ENCODE results near the gene CAPG.
A peak's percentile ranks its signal among the peaks of the same experiment; 100 is the strongest.
"Not testable (repeated sequence)": the region's sequence is repeated elsewhere in the genome, so short reads cannot be mapped to it uniquely, and the experiment has no call there.

The CAPG gene

GRCh38 chr2:85447222-85447585, 37.0 kb upstream of the CAPG start:
- no peaks in the 10 kb centered on the region for H3K9me3 ChIP-seq (ENCODE audit: control insufficient read depth in 1 of 2, low read length in 2 of 2)
- H3K27me3 ChIP-seq (ENCODE audit: low read depth, low read length): no peaks in the 10 kb centered on the region
- H3K36me3 ChIP-seq (ENCODE audit: control insufficient read depth in 1 of 2, insufficient read depth in 2 of 2, low read length in 2 of 2): no peaks in the 10 kb centered on the region
- no peak overlapping the region for H3K4me3 ChIP-seq (ENCODE audit: low read depth in 1 of 2, low read length in 2 of 2)
- H3K4me1 ChIP-seq (ENCODE audit: control insufficient read depth in 1 of 2, insufficient read depth in 2 of 2, low read length in 2 of 2): peaks cover 0 to 9% of the 10 kb centered on the region in 2 donors
- H3K27ac ChIP-seq (ENCODE audit: low read length): no peak overlapping the region

GRCh38 chr2:85446296-85447221, 36.4 kb upstream of the CAPG start:
- peak overlapping the region; percentile 23 for H3K27ac ChIP-seq (ENCODE audit: low read length)
- no peaks in the 10 kb centered on the region for H3K36me3 ChIP-seq (ENCODE audit: control insufficient read depth in 1 of 2, insufficient read depth in 2 of 2, low read length in 2 of 2)
- H3K4me3 ChIP-seq (ENCODE audit: low read depth in 1 of 2, low read length in 2 of 2): no peak overlapping the region
- no peaks in the 10 kb centered on the region for H3K27me3 ChIP-seq (ENCODE audit: low read depth, low read length)
- no peaks in the 10 kb centered on the region for H3K9me3 ChIP-seq (ENCODE audit: control insufficient read depth in 1 of 2, low read length in 2 of 2)
- H3K4me1 ChIP-seq (ENCODE audit: control insufficient read depth in 1 of 2, insufficient read depth in 2 of 2, low read length in 2 of 2): peaks cover 0 to 9% of the 10 kb centered on the region in 2 donors

DNA sequence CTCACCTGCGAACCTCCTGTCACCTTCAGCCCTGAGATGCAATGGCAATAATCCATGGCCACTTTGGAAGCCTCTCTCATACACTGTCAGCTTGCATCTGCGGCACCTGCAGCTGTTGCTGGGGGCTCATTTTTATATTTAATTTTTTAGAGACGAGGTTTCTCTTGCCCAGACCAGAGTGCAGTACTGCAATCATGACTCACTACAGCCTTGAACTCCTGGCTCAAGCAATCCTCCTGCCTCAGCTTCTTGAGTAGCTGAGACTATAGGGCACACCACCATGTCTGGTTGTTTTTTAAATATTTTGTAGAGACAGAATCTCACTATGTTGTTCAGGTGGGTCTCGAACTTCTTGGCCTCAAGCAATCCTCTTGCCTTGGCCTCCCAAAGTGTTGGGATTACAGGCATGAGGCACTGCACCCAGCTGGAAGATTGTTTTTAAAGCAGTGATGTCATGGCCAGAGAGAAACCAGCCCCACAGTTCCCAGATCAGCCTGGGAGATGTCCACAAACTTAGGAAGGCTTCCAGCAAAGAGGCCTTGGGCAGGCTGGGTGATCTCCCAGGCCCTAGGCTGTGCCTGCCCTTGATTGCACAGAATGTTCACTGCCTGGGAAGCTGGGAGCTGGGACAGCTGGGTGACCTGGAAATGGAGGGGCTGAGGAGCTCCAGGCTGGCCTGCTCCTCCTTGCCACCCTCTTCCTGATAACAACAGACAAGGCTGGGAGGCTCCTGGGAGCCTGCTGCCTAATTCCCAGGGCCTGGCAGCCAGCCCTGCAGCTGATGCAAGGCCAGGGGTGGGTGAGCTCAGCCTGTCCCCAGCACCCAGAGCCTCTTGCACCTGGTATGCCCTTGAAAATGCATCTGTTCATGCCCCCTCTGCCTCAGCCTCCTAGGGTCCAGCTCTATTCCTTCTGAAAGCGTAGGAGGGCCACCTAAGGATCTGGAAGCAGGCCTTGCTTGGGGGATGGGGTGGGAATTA, 35.4 kb upstream of the CAPG start:
- no peaks in the 10 kb centered on the region for H3K9me3 ChIP-seq (ENCODE audit: control insufficient read depth in 1 of 2, low read length in 2 of 2)
- peak overlapping the region; percentile 23 for H3K27ac ChIP-seq (ENCODE audit: low read length)
- no peaks in the 10 kb centered on the region for H3K36me3 ChIP-seq (ENCODE audit: control insufficient read depth in 1 of 2, insufficient read depth in 2 of 2, low read length in 2 of 2)
- H3K27me3 ChIP-seq (ENCODE audit: low read depth, low read length): no peaks in the 10 kb centered on the region
- H3K4me1 ChIP-seq (ENCODE audit: control insufficient read depth in 1 of 2, insufficient read depth in 2 of 2, low read length in 2 of 2): peaks cover 0 to 9% of the 10 kb centered on the region in 2 donors
- no peak overlapping the region for H3K4me3 ChIP-seq (ENCODE audit: low read depth in 1 of 2, low read length in 2 of 2)

DNA sequence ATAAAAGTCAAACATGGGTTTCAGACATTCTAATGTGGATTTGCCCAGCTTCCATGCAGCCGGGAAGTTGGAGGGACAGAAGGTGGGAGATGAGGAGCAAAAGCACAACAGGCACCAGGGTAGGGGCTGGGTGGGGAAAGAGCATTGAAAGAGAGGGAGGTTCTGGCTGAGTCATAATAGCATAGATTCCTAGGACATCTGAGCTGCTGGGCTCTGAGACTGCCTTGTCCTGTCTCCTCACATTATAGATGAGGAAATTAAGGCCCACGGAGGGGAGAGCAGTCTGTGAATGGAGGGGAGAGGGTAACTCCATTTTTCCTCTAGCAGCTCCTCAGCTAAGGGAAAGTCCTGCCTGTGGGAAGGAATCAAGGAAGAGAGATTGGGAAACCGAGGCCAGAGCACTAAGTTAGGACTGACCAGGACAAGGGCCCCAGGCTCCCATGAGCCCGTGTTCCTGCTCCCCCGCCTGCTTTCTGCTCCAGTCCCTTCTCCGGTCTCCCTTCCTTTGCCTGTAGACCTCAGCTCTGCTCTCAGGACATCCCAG, 34.5 kb upstream of the CAPG start:
- no peak overlapping the region for H3K27ac ChIP-seq (ENCODE audit: low read length)
- H3K4me3 ChIP-seq (ENCODE audit: low read depth in 1 of 2, low read length in 2 of 2): no peak overlapping the region

DNA sequence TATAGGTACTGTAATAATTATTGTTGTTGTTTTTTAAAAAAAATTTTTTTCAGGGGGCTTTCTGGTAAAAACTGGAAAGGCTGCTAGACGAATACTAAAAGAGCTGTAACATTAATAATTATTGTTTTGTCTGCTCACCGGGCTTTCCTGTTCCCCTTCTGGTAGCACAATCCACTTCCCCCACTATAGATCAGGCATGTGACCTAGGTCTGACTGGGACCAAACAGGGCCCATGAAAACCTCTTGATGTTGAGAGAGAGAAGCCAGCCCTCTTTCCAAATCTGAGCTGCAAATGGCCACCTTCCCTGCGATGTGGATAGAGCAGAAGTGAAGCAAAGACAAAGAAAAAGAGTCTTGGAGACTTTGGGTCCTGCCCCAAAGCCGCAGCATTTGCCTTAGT, 31.7 kb upstream of the CAPG start:
- no peak overlapping the region for H3K4me3 ChIP-seq (ENCODE audit: low read depth in 1 of 2, low read length in 2 of 2)
- no peaks in the 10 kb centered on the region for H3K27me3 ChIP-seq (ENCODE audit: low read depth, low read length)
- no peaks in the 10 kb centered on the region for H3K9me3 ChIP-seq (ENCODE audit: control insufficient read depth in 1 of 2, low read length in 2 of 2)
- no peaks in the 10 kb centered on the region for H3K36me3 ChIP-seq (ENCODE audit: control insufficient read depth in 1 of 2, insufficient read depth in 2 of 2, low read length in 2 of 2)
- peaks cover 12 to 21% of the 10 kb centered on the region in 2 donors for H3K4me1 ChIP-seq (ENCODE audit: control insufficient read depth in 1 of 2, insufficient read depth in 2 of 2, low read length in 2 of 2)
- no peak overlapping the region for H3K27ac ChIP-seq (ENCODE audit: low read length)

More for the DNA sequence above, 34.5 kb upstream of the CAPG start:
- H3K27me3 ChIP-seq (ENCODE audit: low read depth, low read length): no peaks in the 10 kb centered on the region
- peaks cover 0 to 9% of the 10 kb centered on the region in 2 donors for H3K4me1 ChIP-seq (ENCODE audit: control insufficient read depth in 1 of 2, insufficient read depth in 2 of 2, low read length in 2 of 2)
- no peaks in the 10 kb centered on the region for H3K36me3 ChIP-seq (ENCODE audit: control insufficient read depth in 1 of 2, insufficient read depth in 2 of 2, low read length in 2 of 2)
- no peaks in the 10 kb centered on the region for H3K9me3 ChIP-seq (ENCODE audit: control insufficient read depth in 1 of 2, low read length in 2 of 2)

DNA sequence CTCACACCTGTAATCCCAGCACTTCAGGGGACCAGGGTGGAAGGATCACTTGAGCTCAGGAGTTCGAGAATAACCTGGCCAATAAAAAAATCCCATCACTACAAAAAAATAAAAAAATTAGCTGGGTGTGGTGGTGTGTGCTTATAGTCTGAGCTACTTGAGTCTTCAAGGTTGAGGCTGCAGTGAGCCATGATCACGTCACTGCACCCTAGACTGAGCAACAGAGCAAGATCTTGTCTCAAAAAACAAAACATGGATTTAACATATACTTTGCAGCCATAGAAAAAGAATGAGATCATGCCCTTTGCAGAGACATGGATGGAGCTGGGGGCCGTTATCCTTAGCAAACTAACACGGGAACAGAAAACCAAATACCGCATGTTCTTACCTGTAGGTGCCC, 30.6 kb upstream of the CAPG start:
- Histone ChIP-seq H3K36me3 (ENCODE audit: control insufficient read depth in 1 of 2, insufficient read depth in 2 of 2, low read length in 2 of 2) (no peaks in the 10 kb centered on the region), H3K27me3 (ENCODE audit: low read depth, low read length) (no peaks in the 10 kb centered on the region), H3K4me1 (ENCODE audit: control insufficient read depth in 1 of 2, insufficient read depth in 2 of 2, low read length in 2 of 2) (peaks cover 15 to 18% of the 10 kb centered on the region in 2 donors), H3K4me3 (ENCODE audit: low read depth in 1 of 2, low read length in 2 of 2) (no peak overlapping the region), H3K27ac (ENCODE audit: low read length) (no peak overlapping the region), H3K9me3 (ENCODE audit: control insufficient read depth in 1 of 2, low read length in 2 of 2) (no peaks in the 10 kb centered on the region)

- no peaks in the 10 kb centered on the region for H3K9me3 ChIP-seq (ENCODE audit: control insufficient read depth in 1 of 2, low read length in 2 of 2)
- H3K27me3 ChIP-seq (ENCODE audit: low read depth, low read length): no peaks in the 10 kb centered on the region
- H3K36me3 ChIP-seq (ENCODE audit: control insufficient read depth in 1 of 2, insufficient read depth in 2 of 2, low read length in 2 of 2): no peaks in the 10 kb centered on the region
- peaks cover 15 to 19% of the 10 kb centered on the region in 2 donors for H3K4me1 ChIP-seq (ENCODE audit: control insufficient read depth in 1 of 2, insufficient read depth in 2 of 2, low read length in 2 of 2)
- no peak overlapping the region for H3K27ac ChIP-seq (ENCODE audit: low read length)
- no peak overlapping the region for H3K4me3 ChIP-seq (ENCODE audit: low read depth in 1 of 2, low read length in 2 of 2)
Measured at GRCh38 chr2:85439986-85440385, 29.8 kb upstream of the CAPG start.

- not testable (repeated sequence) for H3K27me3 ChIP-seq (ENCODE audit: low read depth, low read length); H3K4me3 ChIP-seq (ENCODE audit: low read depth in 1 of 2, low read length in 2 of 2); H3K9me3 ChIP-seq (ENCODE audit: control insufficient read depth in 1 of 2, low read length in 2 of 2); H3K36me3 ChIP-seq (ENCODE audit: control insufficient read depth in 1 of 2, insufficient read depth in 2 of 2, low read length in 2 of 2)
- Histone ChIP-seq H3K4me1 (ENCODE audit: control insufficient read depth in 1 of 2, insufficient read depth in 2 of 2, low read length in 2 of 2) (peaks cover 15 to 19% of the 10 kb centered on the region in 2 donors), H3K27ac (ENCODE audit: low read length) (peak overlapping the region; percentile 90)
Measured at GRCh38 chr2:85439569-85439968, 29.4 kb upstream of the CAPG start.

DNA sequence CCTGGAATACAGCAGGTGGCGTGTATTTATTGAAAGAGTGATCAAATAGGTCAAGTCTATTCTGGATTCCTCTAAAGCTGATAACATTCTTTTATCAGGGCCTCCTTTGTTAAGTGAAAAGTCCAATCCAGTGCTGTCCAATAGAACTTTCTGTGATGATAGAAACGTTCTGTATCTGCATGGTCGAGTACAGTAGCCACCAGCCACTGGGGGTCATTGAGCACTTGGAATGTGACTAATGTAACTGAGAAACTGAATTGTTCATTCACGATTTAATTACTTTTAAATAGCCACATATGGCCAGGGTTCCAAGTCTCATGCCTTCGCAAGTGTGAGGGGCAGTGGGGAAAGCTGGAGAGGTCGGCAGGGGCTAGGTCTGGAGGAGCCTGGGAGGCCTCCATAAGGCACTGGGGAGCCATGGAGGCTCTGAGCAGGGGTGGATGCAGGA, 28.9 kb upstream of the CAPG start:
- no peak overlapping the region for H3K4me3 ChIP-seq (ENCODE audit: low read depth in 1 of 2, low read length in 2 of 2)
- no peaks in the 10 kb centered on the region for H3K27me3 ChIP-seq (ENCODE audit: low read depth, low read length)
- peaks cover 16 to 24% of the 10 kb centered on the region in 2 donors for H3K4me1 ChIP-seq (ENCODE audit: control insufficient read depth in 1 of 2, insufficient read depth in 2 of 2, low read length in 2 of 2)
- no peaks in the 10 kb centered on the region for H3K36me3 ChIP-seq (ENCODE audit: control insufficient read depth in 1 of 2, insufficient read depth in 2 of 2, low read length in 2 of 2)
- no peaks in the 10 kb centered on the region for H3K9me3 ChIP-seq (ENCODE audit: control insufficient read depth in 1 of 2, low read length in 2 of 2)
- peak overlapping the region; percentile 90 for H3K27ac ChIP-seq (ENCODE audit: low read length)

DNA sequence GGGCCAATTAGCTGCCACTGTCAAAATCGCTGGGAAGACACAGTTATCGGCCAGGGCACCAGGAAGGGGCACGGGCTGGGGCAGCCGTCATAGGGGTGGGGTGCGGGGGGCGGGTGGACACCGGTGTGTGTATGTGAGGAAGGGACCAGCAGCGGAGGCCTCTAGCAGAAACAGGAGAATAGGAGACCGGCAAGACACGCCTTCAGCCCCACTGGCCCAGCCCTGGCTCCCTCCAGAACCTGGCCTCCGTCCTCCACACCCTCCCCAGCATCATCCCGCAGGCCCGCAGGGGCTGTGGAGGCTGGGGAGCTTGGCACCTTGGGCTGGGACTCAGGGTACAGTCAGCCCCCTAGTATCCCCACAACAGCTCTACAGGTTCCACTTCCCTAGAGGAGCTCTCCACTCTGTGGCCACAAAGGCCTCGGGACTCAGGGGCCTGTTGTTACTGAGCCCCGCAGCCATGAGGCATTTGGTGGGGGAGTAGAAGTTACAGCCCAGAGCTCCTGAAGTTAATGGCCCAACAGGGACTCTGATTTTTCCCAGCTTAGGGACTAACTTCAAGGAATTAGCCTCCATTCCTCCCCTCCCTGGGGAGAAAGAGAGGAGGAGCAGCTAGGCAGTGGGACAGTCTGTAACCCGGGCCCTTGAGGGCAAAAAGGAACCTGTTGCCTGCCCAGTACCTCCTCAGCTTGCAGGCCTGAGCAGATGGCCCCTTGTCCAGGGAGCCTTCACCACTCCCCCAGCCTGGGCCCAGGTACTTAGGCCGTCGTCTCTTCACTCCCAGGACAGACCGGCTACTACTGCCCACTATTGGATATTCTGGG, 28.2 kb upstream of the CAPG start:
- Histone ChIP-seq H3K9me3 (ENCODE audit: control insufficient read depth in 1 of 2, low read length in 2 of 2) (no peaks in the 10 kb centered on the region), H3K4me3 (ENCODE audit: low read depth in 1 of 2, low read length in 2 of 2) (peak overlapping the region; percentile 42 to 53), H3K27me3 (ENCODE audit: low read depth, low read length) (no peaks in the 10 kb centered on the region), H3K27ac (ENCODE audit: low read length) (peak overlapping the region; percentile 90), H3K4me1 (ENCODE audit: control insufficient read depth in 1 of 2, insufficient read depth in 2 of 2, low read length in 2 of 2) (peaks cover 22 to 31% of the 10 kb centered on the region in 2 donors), H3K36me3 (ENCODE audit: control insufficient read depth in 1 of 2, insufficient read depth in 2 of 2, low read length in 2 of 2) (no peaks in the 10 kb centered on the region)

All from muscle layer of duodenum (tissue), 2 donors.